Mucosa of rectum (tissue), 2 donors: Measurements from ENCODE around the gene LRRC37A3.
A peak's percentile ranks its signal among the peaks of the same experiment; 100 is the strongest.
"Not testable (repeated sequence)": the region's sequence is repeated elsewhere in the genome, so short reads cannot be mapped to it uniquely, and the experiment has no call there.

ENCODE experiments used
- H3K27ac ChIP-seq, 2 donors: one replicate each; pipeline ENCODE4 v1.7.0; 2013; ENCODE audit warnings: inconsistent platforms in 2 of 2, low read depth in 2 of 2, low read length in 2 of 2
- H3K27me3 ChIP-seq, 2 donors: one replicate each; pipeline ENCODE4 v1.7.0; 2013; ENCODE audit warnings: low read length in 2 of 2; ENCODE audit not compliant: control insufficient read depth in 2 of 2, insufficient read depth in 2 of 2
- H3K36me3 ChIP-seq, 2 donors: one replicate each; pipeline ENCODE4 v1.7.0; 2013; ENCODE audit warnings: low read length in 2 of 2; ENCODE audit not compliant: control insufficient read depth in 2 of 2, insufficient read depth in 2 of 2
- H3K4me1 ChIP-seq, 2 donors: one replicate each; pipeline ENCODE4 v1.7.0; 2013; ENCODE audit warnings: low read length in 2 of 2, mild to moderate bottlenecking in 1 of 2; ENCODE audit not compliant: control insufficient read depth in 2 of 2, insufficient read depth in 2 of 2
- H3K4me3 ChIP-seq, 2 donors: one replicate each; pipeline ENCODE4 v1.7.0; 2013; ENCODE audit warnings: low read length in 2 of 2
- H3K9ac ChIP-seq, 2 donors: one replicate each; pipeline ENCODE4 v1.7.0; 2013; ENCODE audit warnings: low read length in 2 of 2, low read depth in 1 of 2, mild to moderate bottlenecking in 1 of 2
- H3K9me3 ChIP-seq, 2 donors: one replicate each; pipeline ENCODE4 v1.7.0; 2013; ENCODE audit warnings: low read length in 2 of 2; ENCODE audit not compliant: control insufficient read depth in 2 of 2
- donor health status: healthy.
- donor health status: Normal muscosa, but diverticular disease.

LRRC37A3 gene

GRCh38 chr17:64919289-64920025, at the start of gene LRRC37A3:
Gene LRRC37A3 (minus strand): TSS chr17:64919478. CDS start chr17:64897257, 22,221 bp downstream.
- not testable (repeated sequence) for H3K27me3 ChIP-seq, H3K36me3 ChIP-seq, H3K9me3 ChIP-seq, H3K4me1 ChIP-seq
- Histone ChIP-seq H3K27ac (peak within 1 kb of the TSS; percentile 83 to 89), H3K9ac (peak within 1 kb of the TSS; percentile 60 to 79), H3K4me3 (peak within 1 kb of the TSS; percentile 78 to 80)

GRCh38 chr17:64965873-64966287, 46.6 kb upstream of the LRRC37A3 start:
- Histone ChIP-seq H3K27ac (peak overlapping the region; percentile 51 to 63), H3K9ac (peak overlapping the region; percentile 17 to 65), H3K4me3 (peak overlapping the region; percentile 1 to 53)
- H3K36me3 ChIP-seq, H3K4me1 ChIP-seq, H3K9me3 ChIP-seq, H3K27me3 ChIP-seq: not testable (repeated sequence)

- H3K9me3 ChIP-seq, H3K36me3 ChIP-seq, H3K4me1 ChIP-seq, H3K27me3 ChIP-seq: not testable (repeated sequence)
- H3K9ac ChIP-seq: peak overlapping the region; percentile 3 to 17
- H3K27ac ChIP-seq: peak overlapping the region; percentile 51 to 63
- peak overlapping the region in 1 of 2 donors; percentile 21 for H3K4me3 ChIP-seq
These were observed 46.1 kb upstream of the LRRC37A3 start for GRCh38 chr17:64965256-64965872.

DNA sequence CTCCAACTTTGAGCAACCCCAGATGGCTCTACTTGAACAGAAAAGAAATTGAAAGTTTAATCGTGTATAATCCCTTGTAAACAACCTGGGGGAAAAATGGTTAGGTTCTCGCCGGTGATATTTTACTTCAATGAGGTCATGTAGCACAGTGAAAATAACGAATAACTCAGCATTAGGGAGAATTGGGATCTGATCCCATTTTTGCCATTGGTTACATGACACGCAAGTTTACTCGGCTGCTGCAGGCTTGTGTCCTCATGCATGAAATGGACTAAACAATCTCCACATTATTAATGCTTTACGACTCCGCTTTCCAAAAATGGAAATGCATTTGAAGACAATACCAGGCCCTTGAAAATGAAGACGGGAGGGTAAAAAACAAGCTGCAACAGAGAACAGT, 45.5 kb upstream of the LRRC37A3 start:
- Histone ChIP-seq H3K9ac (no peak overlapping the region), H3K4me3 (peak overlapping the region in 1 of 2 donors; percentile 39), H3K27me3 (no peaks in the 10 kb centered on the region), H3K27ac (peak overlapping the region in 1 of 2 donors; percentile 28), H3K4me1 (peaks cover 3 to 7% of the 10 kb centered on the region in 2 donors), H3K36me3 (no peaks in the 10 kb centered on the region), H3K9me3 (no peaks in the 10 kb centered on the region)

DNA sequence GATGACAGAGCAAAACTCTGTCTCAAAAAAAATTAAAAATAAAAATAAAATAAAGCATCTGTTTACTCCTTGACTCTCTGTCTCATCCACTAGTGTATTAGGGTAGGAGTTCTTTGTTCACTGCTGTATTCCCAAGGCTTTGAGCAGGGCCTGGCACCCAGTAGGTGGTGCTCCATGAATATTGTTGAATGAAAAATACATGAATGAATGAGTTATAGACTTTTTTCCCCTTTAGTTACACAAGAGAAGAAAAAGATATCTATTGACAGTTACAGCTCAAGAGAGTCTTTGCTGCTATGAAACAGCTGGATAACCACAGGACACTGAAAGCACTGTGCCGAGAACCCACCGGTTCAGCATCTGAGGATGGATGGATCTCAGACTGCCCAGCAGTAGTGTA, 44.5 kb upstream of the LRRC37A3 start:
- H3K4me1 ChIP-seq, H3K36me3 ChIP-seq, H3K4me3 ChIP-seq, H3K27me3 ChIP-seq, H3K9ac ChIP-seq, H3K27ac ChIP-seq, H3K9me3 ChIP-seq: not testable (repeated sequence)

GRCh38 chr17:64961563-64962378, 42.5 kb upstream of the LRRC37A3 start:
- H3K4me3 ChIP-seq: peak overlapping the region in 1 of 2 donors; percentile 55
- H3K36me3 ChIP-seq, H3K9me3 ChIP-seq, H3K27ac ChIP-seq, H3K27me3 ChIP-seq, H3K4me1 ChIP-seq: not testable (repeated sequence)
- peak overlapping the region in 1 of 2 donors; percentile 48 for H3K9ac ChIP-seq

DNA sequence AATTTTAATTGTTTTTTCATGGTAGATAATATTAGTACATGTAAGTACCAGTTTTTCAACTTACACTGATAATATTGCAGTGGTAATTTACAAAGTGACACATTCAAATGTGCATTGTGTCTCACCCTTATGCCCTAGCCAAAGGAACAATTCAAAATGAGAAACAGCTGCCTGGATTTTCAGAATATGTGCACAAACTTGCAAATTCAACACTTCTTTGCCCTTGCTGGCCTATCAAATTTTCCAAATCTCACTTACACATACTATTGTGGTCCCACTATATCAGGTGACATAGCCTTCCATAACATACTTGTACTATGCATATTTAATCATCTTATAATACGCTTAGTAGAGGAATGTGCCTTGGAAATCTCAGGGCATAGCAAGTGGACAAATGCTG, 32.6 kb upstream of the LRRC37A3 start:
- Histone ChIP-seq H3K36me3 (no peaks in the 10 kb centered on the region), H3K4me1 (no peaks in the 10 kb centered on the region), H3K27ac (no peak overlapping the region), H3K9me3 (no peaks in the 10 kb centered on the region), H3K27me3 (no peaks in the 10 kb centered on the region), H3K4me3 (no peak overlapping the region), H3K9ac (no peak overlapping the region)

DNA sequence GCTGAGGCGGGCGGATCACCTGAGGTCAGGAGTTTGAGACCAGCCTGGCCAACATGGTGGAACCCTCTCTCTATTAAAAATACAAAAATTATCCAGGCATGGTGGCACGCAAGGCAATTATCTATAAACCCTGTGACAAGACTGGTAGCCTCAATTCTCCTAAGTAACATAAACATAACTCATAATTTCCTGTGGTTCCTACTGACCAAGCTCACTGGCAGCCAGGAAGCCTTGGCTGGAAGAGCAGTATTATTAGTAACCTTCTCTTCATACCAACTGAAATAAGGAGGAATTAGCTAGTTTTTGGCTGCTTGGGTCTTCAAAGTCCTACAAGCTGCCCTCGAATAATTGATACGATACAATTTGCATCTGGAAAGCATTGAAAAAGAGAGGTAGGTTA, 31.6 kb upstream of the LRRC37A3 start:
- no peak overlapping the region for H3K4me3 ChIP-seq
- H3K4me1 ChIP-seq: no peaks in the 10 kb centered on the region
- no peak overlapping the region for H3K27ac ChIP-seq
- H3K9me3 ChIP-seq: no peaks in the 10 kb centered on the region
- no peaks in the 10 kb centered on the region for H3K36me3 ChIP-seq
- no peak overlapping the region for H3K9ac ChIP-seq
- H3K27me3 ChIP-seq: no peaks in the 10 kb centered on the region

DNA sequence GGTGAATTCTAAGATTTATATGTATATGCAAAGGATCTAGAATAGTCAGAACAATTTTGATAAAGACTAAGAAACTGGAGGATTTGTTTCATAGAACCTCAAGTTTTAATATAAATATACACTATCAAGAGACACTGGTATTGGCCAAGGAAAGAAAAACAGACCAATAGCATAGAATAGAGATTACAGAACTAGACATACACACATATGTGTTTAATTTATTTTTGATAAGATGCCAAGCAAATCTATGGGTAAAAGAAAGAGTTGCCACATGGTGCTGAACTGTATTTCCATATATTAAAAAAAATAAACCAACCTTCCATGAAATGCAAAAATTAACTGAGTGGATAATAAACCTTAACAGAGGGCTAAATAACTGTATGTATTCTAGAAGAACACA, 27.9 kb upstream of the LRRC37A3 start:
- Histone ChIP-seq H3K27me3 (no peaks in the 10 kb centered on the region), H3K4me3 (no peak overlapping the region), H3K27ac (no peak overlapping the region), H3K36me3 (no peaks in the 10 kb centered on the region), H3K4me1 (no peaks in the 10 kb centered on the region), H3K9ac (no peak overlapping the region), H3K9me3 (no peaks in the 10 kb centered on the region)

DNA sequence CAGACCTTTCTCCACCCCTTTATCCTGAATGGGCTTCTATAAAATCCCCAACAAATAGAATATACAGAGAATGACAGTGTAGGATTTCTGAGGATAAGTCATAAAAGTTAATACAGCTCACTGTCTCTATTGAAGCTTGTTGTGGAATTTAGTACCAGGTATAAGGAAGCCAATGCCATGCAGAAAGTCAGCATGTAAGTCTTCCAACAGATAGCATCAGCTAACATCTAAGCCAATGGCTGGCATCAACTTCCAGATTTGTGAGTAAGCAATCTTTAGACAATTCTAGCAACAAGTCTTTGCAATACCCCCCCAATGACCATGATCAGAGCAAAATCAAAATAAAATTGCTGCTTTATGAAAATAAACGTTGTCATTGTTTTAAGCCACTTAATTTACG, 22.5 kb upstream of the LRRC37A3 start:
- Histone ChIP-seq H3K9me3 (no peaks in the 10 kb centered on the region), H3K27me3 (no peaks in the 10 kb centered on the region), H3K36me3 (no peaks in the 10 kb centered on the region), H3K9ac (no peak overlapping the region), H3K4me1 (peaks cover 0 to 3% of the 10 kb centered on the region in 2 donors), H3K27ac (no peak overlapping the region), H3K4me3 (no peak overlapping the region)
